ENCODE results near the gene XRCC5.

Gene XRCC5

DNA sequence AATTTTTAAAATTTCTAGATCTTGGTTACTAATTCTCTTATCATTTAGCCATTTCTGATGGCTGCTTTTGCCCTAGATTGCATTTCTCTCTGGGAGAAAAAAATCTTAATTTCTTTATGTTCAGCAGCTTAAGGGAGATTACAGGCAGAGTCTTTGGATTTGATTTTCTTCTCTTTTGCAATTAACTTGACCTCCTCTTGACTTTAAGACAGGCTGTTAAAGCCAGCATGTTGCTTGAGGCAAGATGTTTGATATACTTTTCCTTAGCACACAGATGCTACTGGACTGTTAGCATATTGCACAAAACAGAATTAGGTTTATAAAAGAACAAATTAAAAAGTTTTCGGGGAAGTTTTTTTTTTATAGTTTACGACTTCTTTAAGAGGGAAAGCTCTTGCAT is 50.0 kb downstream of the XRCC5 start:
- no peak for DNase-seq (ENCODE audit: low read depth)

- no peak for DNase-seq (ENCODE audit: low read depth)
Observed at GRCh38 chr2:216159646-216160045, 50.5 kb downstream of the XRCC5 start.

DNA sequence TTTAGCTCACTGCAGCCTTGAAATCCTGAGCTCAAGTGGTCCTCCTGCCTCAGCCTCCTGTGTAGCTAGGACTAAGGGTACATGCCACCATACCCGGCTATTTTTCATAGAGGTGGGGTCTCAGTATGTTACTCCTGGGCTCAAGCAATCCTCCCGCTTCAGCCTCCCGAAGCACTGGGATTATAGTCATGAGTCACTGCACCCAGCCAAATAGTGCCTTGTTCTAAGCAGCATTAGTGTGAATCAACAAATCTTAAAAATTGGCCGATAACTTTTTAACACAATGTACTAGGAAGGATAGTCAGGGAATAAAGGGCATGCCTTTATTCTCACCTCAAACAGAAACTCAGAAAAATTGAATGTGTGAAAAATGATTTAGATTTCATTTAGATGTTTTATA is 51.6 kb downstream of the XRCC5 start:
- no peak for DNase-seq (ENCODE audit: low read depth)

- no peak for DNase-seq (ENCODE audit: low read depth)
Observed at GRCh38 chr2:216161967-216162366, 52.8 kb downstream of the XRCC5 start.

- DNase-seq (ENCODE audit: low read depth) = no peak
Observed at GRCh38 chr2:216163518-216163917, 54.4 kb downstream of the XRCC5 start.

DNA sequence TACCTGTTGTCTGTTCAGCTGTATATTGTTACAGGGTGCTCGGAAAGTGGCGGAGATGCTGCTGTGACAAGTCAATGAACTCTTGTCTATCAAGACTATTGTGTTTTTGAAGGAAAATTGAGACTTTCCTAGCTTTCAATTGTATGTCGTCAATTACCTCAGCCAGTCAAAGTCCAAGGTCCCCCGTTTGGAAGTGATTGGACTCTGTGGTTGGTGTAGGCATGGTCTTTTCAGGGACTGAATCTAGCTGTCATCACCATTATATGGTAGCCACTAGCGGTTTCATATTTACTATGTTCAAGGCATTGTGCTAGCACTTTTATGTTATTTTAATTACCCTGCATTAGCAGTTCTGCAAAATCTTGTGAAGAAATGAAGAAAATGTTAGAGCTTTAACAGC is 54.9 kb downstream of the XRCC5 start:
- no peak for DNase-seq (ENCODE audit: low read depth)

- DNase-seq (ENCODE audit: low read depth) = no peak
Observed at GRCh38 chr2:216164576-216164975, 55.4 kb downstream of the XRCC5 start.

DNA sequence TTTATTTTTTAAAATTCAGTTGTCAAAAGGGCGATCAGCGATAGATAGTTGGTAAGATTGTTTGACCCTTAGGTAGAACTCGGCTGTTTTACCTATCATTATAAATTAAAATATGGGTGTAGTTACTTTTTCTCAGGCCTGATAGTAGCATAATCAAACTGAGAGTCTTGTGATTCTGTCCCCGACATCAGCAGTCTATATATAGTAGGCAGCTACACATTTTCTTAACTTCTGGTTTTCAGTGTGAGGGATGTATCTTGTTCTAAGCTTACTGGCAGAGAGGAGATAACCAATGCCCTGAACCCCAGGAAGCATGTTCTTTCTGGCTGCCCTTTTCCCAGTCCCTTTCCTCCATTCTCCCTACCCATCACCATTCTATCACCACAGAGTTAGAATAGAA is 56.6 kb downstream of the XRCC5 start:
- no peak for DNase-seq (ENCODE audit: low read depth)

- no peak for DNase-seq (ENCODE audit: low read depth)
Observed at GRCh38 chr2:216169087-216169486, 59.9 kb downstream of the XRCC5 start.

- DNase-seq (ENCODE audit: low read depth) = no peak
Observed at GRCh38 chr2:216170076-216170763, 61.1 kb downstream of the XRCC5 start.

DNA sequence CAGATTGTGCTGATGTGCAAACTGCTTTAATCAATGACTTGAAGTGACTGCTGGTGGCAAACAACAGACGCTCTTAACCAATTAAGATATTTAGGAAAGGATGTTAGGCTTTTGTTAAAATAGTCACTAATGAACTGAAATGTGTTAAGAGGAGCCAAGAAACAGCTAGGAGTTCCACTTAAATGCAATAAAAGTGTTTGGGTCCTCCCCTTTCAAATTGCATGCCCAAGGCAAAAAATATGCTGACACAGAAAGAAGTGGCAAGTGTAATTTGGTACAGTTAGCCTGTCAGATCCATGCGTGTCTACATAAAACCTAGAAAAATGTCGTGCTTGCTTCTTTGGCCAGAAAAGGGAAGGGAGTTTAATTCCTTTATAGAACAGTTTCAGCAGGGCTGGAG is 61.9 kb downstream of the XRCC5 start:
- DNase-seq (ENCODE audit: low read depth) = no peak

GRCh38 chr2:216172493-216172892 is 63.3 kb downstream of the XRCC5 start:
- no peak for DNase-seq (ENCODE audit: low read depth)

GRCh38 chr2:216179015-216179414 is 69.9 kb downstream of the XRCC5 start:
- no peak for DNase-seq (ENCODE audit: low read depth)

- DNase-seq (ENCODE audit: low read depth) = no peak
Observed at GRCh38 chr2:216181351-216181750, 72.2 kb downstream of the XRCC5 start.

DNA sequence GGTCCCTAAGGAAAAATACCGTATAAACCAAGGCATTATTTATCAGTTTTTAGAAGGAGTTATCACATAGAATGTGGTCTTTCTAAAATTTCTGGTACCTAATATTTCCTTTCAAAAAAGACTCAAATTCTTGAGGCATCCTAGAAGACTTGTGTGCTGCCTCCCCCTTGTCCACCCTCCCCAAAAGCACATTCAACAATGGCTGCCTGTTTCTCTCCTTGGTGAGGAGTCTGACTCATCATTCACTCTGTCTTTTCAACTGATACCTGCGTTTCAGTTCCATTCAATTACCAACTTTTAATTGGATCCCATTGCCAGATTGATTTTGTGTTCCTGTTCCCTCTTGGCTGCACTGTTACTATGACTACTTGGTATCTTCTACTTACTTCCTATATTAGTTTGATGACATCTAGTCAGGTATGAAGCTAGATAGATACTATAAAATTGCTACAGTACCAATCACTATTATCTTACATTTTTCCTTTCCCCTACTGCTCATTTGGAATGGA is 72.9 kb downstream of the XRCC5 start:
- DNase-seq (ENCODE audit: low read depth) = no peak

GRCh38 chr2:216183462-216183861 is 74.3 kb downstream of the XRCC5 start:
- no peak for DNase-seq (ENCODE audit: low read depth)

GRCh38 chr2:216188559-216188850 is 79.4 kb downstream of the XRCC5 start:
- DNase-seq (ENCODE audit: low read depth) = no peak

- DNase-seq (ENCODE audit: low read depth) = no peak
Observed at GRCh38 chr2:216188956-216189355, 79.8 kb downstream of the XRCC5 start.

DNA sequence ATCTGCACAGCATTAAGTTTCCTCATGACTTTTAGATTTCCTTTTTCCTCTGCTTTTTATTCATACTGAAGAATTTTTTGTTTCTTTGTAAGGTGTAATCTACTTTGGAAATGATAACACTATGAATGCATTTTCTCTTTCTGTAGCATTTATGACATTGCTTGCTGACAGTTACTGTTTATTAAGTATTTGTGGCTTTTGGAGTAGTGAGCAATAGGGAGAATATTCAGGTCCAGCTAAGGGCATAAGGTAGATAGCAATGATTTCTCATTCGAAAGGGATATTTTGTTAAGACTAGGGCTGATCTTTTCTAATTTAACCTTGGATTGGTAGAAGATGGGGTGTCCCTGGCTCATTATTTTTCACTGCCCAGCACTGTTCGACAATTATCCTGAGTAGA is 80.3 kb downstream of the XRCC5 start:
- no peak for DNase-seq (ENCODE audit: low read depth)

DNA sequence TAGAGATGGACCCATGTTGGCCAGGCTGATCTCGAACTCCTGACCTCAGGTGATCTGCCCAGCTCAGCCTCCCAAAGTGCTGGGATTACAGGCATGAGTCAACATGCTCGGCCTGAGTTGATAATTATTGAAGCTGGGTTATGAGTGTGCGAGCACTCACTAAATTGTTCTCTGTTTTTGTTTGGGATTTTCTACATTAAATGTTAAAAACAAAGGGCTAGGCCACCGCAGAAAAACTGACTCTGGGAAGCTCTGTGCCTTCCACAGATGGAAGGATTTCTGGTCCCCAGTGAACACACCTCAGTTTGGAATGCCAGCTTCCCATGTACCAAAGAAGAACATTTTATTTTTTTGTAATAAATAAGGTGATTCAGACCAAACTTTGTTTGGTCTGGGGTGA is 83.0 kb downstream of the XRCC5 start:
- DNase-seq (ENCODE audit: low read depth) = no peak

DNA sequence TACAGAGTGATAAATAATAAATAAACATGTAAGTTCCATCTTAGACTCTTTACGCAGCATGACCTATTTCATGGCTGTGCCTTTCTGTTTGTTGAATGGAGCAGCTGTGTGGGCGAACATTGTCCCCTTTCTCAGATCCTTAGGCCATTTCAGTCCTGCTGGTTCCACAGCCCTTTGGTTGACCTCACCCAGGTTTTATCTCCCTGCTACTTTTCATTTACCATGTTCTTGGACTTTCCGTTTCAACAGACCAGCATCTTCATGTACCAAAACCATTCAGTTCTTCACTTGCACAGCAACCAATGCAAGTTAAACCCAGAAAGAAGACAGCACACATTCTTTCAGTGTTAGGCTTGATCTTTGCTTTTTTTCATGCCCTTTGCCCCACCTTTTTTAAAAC is 83.8 kb downstream of the XRCC5 start:
- DNase-seq (ENCODE audit: low read depth) = no peak

DNA sequence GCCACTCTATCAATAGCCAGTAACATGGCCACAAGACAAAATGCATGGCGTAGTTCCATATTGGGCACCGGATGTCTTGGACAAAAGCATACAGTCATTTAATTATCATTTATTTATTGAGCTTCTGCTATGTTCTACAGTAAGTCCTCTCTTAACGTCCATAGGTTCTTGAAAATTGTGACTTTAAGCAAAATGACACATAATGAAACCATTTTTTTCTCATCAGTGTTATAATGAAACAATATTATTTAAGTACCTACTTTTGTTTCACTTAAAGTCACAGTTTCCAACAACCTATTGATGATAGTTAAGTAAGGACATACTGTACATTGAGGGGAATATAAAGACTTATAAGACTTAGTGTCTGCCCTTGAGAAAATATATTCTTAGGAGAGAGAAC is 84.9 kb downstream of the XRCC5 start:
- no peak for DNase-seq (ENCODE audit: low read depth)

DNA sequence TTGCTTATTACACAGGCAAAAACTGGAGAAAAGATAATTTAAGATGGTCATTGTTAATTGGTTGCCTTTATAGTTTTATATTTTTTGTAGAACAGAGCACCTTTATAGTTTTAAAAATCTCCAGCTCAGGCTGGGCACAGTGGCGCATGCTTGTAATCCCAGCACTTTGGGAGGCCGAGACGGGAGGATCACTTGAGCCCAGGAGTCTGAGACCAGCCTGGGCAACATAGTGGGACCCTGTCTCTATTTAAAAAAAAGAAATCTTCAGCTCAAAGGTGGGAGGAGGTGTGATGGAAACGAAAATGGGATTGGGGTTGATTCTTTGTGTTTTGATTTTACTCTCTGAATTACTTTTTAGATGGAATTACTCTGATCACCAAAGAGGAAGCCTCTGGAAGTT is 85.4 kb downstream of the XRCC5 start:
- no peak for DNase-seq (ENCODE audit: low read depth)

- peak; percentile 17 for DNase-seq (ENCODE audit: low read depth)
Observed at GRCh38 chr2:216195565-216196029, 86.4 kb downstream of the XRCC5 start.

Measured in activated T-cell treated with anti-CD3 and anti-CD28 coated beads for 48 hours (primary cell).